DMS53 treated with DMSO at 0.1 percent for 48 hours (cell line): Measurements from ENCODE around the gene PLCB2.

Experiments used
- DNase-seq: peaks from one replicate; lab custom pipeline; 2025; ENCODE audit not compliant: unreplicated experiment; lab: John Stamatoyannopoulos, UW

The PLCB2 gene

GRCh38 chr15:40340740-40341400 is 33.1 kb upstream of the PLCB2 start, which contains the start of gene CCDC9B:
Gene CCDC9B, minus strand, starts transcription at chr15:40340939. Its CDS starts 120 bp downstream, at chr15:40340819.
- DNase-seq = peak; percentile 65

- no peak for DNase-seq
Observed at GRCh38 chr15:40340038-40340739, 32.5 kb upstream of the PLCB2 start.

- no peak for DNase-seq
Observed at GRCh38 chr15:40339621-40339945, 31.8 kb upstream of the PLCB2 start.

GRCh38 chr15:40338921-40339620 is 31.3 kb upstream of the PLCB2 start:
- DNase-seq = no peak

GRCh38 chr15:40338041-40338657 is 30.4 kb upstream of the PLCB2 start:
- DNase-seq = peak; percentile 30

GRCh38 chr15:40337597-40337996 is 29.9 kb upstream of the PLCB2 start:
- no peak for DNase-seq

GRCh38 chr15:40336744-40337122 is 29.0 kb upstream of the PLCB2 start:
- no peak for DNase-seq

GRCh38 chr15:40335938-40336743 is 28.4 kb upstream of the PLCB2 start:
- DNase-seq = no peak

- peak; percentile 31 for DNase-seq
Observed at GRCh38 chr15:40334941-40335795, 27.4 kb upstream of the PLCB2 start.

- DNase-seq = no peak
Observed at GRCh38 chr15:40334541-40334940, 26.8 kb upstream of the PLCB2 start.

- DNase-seq = no peak
Observed at GRCh38 chr15:40333922-40334492, 26.3 kb upstream of the PLCB2 start.

- no peak for DNase-seq
Observed at GRCh38 chr15:40332113-40332781, 24.5 kb upstream of the PLCB2 start.

- DNase-seq = no peak
Observed at GRCh38 chr15:40331637-40332036, 23.9 kb upstream of the PLCB2 start.

- DNase-seq = no peak
Observed at GRCh38 chr15:40331026-40331425, 23.3 kb upstream of the PLCB2 start.

- DNase-seq = peak; percentile 32
Observed at GRCh38 chr15:40330368-40330836, 22.7 kb upstream of the PLCB2 start.

GRCh38 chr15:40329804-40330203 is 22.1 kb upstream of the PLCB2 start:
- DNase-seq = no peak

GRCh38 chr15:40328751-40329150 is 21.0 kb upstream of the PLCB2 start:
- no peak for DNase-seq

GRCh38 chr15:40328176-40328575 is 20.4 kb upstream of the PLCB2 start:
- DNase-seq = no peak

GRCh38 chr15:40327457-40327856 is 19.7 kb upstream of the PLCB2 start:
- no peak for DNase-seq
